ENCODE results near the gene SUSD3. TPM values are rescaled to one million over a fixed set of nuclear protein-coding genes. Genes with fewer than 3 reads are reported as not detected.

Gene SUSD3
- total RNA-seq, 1 experiment from 2014 or later, result 9.0 TPM

- Histone ChIP-seq H3K23ac (ENCODE audit: insufficient read length, low read depth, low read length) (no peak overlapping the region), H2BK12ac (ENCODE audit: insufficient read length, low read depth, low read length) (no peak overlapping the region), H2AK5ac (ENCODE audit: insufficient read length, low read length) (no peak overlapping the region), H2BK15ac (ENCODE audit: low read depth, low read length) (no peak overlapping the region), H3K18ac (ENCODE audit: insufficient read length, low read depth, low read length) (no peak overlapping the region), H3K4me1 (ENCODE audit: insufficient read depth, low read length) (no peaks in the 10 kb centered on the region), H3K9ac (ENCODE audit: extremely low read depth, insufficient read length, low read length) (no peak overlapping the region), H3T11ph (ENCODE audit: low read length) (no peak overlapping the region), H4K91ac (ENCODE audit: insufficient read length, low read depth, low read length) (no peak overlapping the region), H3K27me3 (ENCODE audit: insufficient read depth, low read length) (no peaks in the 10 kb centered on the region), H4K8ac (replicated peaks; ENCODE audit: insufficient read length, low read depth, low read length) (no peak overlapping the region), H3K23me2 (ENCODE audit: insufficient read length, low read depth, low read length, poor library complexity, severe bottlenecking) (no peaks in the 10 kb centered on the region), H3K9me3 (ENCODE audit: control insufficient read depth, low read depth, low read length) (no peaks in the 10 kb centered on the region), H2BK20ac (ENCODE audit: low read depth, low read length, poor library complexity, severe bottlenecking) (no peak overlapping the region), H4K5ac (ENCODE audit: insufficient read length, low read depth, low read length) (no peak overlapping the region), H3K4ac (ENCODE audit: low read depth, low read length) (no peak overlapping the region), H3K4me2 (ENCODE audit: insufficient read depth, insufficient read length, low read length) (no peak overlapping the region), H3K14ac (ENCODE audit: insufficient read depth, low read length) (no peak overlapping the region), H3K27ac (ENCODE audit: insufficient read length, low read depth, low read length) (no peak overlapping the region), H2AFZ (ENCODE audit: low read length) (no peak overlapping the region), H2BK120ac (ENCODE audit: low read depth, low read length, poor library complexity, severe bottlenecking) (no peak overlapping the region), H3K79me2 (ENCODE audit: insufficient read depth, low read length) (no peaks in the 10 kb centered on the region), H3K56ac (ENCODE audit: insufficient read length, low read depth, low read length) (no peak overlapping the region), H3K79me1 (ENCODE audit: insufficient read depth, low read depth, low read length, poor library complexity, severe bottlenecking) (no peaks in the 10 kb centered on the region), H2BK5ac (ENCODE audit: insufficient read length, low read length) (no peak overlapping the region), H4K20me1 (ENCODE audit: control insufficient read depth, insufficient read depth, insufficient read length) (no peaks in the 10 kb centered on the region)
- no peak for TF ChIP-seq CTCF (conservative IDR thresholded peaks at IDR 0.05)
- no peaks in the 10 kb centered on the region for H3K9me3 Mint-ChIP-seq
- WGBS (ENCODE audit: extremely low coverage, insufficient read length, low lambda C conversion rate), result no CpG with 5 or more reads among the region's 13 CpGs
- DNase-seq, result peak; percentile 27
- no peak overlapping the region for H3K4me3 Mint-ChIP-seq
- H3K36me3 Mint-ChIP-seq (ENCODE audit: insufficient read depth in 1 of 3, low read depth in 3 of 3), result no peaks in the 10 kb centered on the region
- H3K27me3 Mint-ChIP-seq (ENCODE audit: low read depth), result no peaks in the 10 kb centered on the region; the same call in 1 of the 2 replicates
- H3K27ac Mint-ChIP-seq, result no peak overlapping the region; a peak in 1 of 7 replicates
- H3K4me1 Mint-ChIP-seq, result peaks cover 16 to 24% of the 10 kb centered on the region in 2 experiments
Measured at GRCh38 chr9:93010056-93010455, 48.4 kb upstream of the SUSD3 start.

All from H9 (cell line).